GM18502 (cell line): Measurements from ENCODE around the gene PTPN4.

Experiments used
- ATAC-seq: cut with Tn5 transposase; IDR thresholded peaks from one replicate; pipeline ENCODE4 v1.9.1; 2021; ENCODE audit warnings: mild to moderate bottlenecking; ENCODE audit not compliant: unreplicated experiment, poor library complexity

PTPN4 gene

DNA sequence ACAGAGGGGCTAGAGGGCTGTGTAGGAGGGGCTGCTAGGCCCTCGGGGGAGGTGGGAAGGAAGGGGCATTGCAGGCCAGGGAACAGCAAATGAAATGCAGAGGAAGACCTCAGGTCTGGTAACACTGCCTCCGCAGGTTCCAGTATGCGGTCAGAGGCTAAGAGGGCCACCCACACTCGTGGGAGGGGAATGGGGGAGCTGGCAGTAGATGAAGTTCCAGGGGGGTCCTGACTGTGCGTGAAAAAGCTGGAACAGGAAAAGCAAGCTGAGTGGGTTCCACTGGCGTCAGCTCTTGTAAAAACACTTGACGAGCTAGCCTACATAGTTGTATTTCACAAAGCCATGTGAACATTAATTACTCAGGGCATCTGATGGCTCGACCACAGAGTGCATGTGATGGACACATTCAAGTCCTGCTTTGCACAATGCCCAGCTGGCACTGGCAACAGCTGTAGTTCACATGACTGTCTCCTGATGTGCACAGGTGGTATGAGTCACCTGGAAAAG, 29.0 kb upstream of the PTPN4 start:
- ATAC-seq = no peak

DNA sequence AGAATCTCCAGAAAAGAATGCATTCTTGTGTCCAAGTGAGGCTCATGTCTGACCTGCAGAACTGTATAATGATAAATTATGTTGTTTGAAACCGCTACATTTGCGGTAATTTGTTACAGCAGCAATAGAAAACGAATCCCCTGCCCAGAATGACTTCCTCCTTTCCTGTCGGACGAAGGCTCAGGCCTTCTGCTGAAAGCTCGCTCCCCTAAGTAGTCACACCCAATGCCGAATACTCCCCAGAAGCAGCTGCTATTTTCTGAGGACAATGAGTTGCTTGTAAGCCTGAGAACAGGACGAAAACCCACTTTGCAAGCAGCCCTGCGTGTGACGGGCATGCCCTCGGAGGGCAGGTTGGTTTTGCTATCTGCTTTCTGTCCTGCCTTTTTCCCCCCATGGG, 27.7 kb upstream of the PTPN4 start:
- no peak for ATAC-seq

DNA sequence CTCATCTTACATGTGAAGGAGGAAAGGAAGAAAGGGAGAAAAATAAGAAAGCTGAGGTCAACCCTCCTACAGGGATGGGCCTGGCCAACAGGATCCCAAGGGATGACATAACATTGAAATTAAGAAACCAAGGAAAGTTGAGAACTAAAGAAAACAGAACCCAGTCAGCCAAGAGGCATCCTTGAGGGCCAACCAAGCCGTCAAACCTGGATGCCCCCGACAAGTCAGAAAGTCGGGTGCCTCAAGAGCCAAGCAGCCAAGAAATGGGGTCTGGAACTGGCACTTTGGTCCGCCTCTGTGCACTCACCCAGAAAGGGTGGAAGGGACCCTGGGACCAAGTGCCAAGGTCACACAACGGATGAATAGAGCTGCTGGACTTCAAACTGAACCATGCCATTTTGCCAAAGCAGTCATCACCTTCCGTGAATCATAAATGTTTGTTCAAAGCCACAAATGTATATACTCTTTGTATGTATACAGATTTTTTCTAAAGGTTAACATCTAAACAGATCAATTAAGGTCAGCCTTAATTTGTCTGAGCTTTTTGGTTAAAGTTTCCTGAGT, 27.0 kb upstream of the PTPN4 start:
- no peak for ATAC-seq

DNA sequence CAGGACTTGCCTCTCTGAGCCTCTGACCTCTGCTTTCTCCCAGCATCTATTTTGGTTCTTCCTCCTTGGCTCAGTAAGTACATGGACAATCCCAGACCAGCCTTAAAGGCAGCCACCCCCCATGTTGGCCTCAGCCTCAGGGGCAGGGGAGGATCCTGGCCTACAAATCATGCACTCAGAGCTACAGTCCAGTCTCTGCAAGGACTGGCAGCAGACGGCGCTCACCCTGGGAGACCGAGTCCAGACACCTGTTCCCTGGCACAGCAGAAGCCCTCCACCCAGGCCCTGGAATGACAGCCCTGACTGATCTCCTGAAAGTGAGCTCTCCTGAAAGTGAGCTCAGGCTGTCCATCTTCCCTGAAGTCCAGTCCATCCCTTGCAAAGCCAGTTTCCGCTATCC, 25.7 kb upstream of the PTPN4 start:
- ATAC-seq = no peak

DNA sequence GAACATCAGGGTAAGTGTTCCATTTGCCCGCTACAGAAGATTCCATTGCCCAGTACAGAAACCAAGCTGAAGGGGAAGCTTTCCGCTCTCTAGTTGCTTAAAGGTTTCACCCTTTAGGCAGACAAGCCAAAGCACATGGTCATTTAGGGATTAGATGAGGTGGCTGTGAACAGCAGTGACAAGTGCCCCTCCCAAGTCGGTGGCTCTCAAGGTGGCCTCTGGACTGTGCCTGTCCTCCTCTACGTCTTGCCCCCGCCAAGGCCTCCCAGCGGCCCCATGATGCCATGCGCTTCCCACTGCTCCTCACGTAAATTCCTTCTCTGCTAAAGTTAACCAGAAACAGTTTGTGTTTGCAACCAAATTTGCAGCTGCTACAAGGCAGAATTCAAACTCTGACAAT, 24.2 kb upstream of the PTPN4 start:
- ATAC-seq = no peak

DNA sequence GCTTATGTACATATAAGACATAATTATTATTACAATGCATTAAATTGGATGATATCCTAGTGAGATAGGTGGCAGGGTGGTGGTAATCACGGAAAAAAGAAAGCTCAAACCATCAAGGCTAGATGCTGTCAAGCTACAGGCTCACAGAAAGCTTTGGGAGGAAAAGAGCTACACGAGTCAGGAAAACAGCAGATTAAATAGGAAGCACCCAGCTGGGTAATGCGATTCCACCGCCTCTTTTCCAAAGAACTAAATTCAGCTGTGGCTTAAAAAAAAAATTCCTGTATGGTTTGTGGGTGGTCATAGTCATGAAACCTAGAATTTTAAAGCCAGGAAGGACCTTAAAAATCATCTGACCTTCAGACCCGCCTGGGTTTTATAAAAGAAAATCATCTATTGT, 23.7 kb upstream of the PTPN4 start:
- ATAC-seq = no peak

DNA sequence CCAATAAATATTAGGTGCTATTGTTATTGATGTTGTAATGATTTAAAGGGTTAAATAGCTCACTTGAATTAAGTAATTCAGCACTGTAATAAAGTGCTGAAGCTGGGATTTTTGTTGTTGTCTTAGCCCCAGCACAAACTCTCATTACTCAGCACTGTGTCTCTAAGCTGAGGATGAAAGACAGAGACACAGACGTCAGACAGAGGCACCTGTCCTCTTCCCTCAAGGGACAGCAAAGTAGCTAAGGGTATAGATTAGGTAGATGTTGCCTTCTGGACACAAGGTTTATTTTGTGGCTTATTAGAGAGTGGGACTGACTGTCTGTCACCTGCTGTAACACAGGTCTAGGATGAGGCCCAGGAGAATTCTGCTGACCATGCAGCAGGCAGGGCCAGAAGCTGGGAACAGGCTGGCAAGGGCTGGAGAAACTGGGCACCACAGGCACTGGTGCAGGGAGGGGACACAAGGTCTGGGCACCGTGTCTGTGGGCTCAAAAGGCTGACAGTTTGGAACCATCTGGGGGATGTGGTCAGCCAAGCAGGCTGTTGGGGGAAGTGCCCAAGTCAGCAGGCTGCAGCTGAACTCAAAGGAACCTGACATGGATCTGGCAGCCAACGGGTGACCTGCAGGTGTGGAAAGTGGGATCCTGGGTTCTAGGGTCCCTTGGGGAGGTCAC, 20.0 kb upstream of the PTPN4 start:
- ATAC-seq = no peak

DNA sequence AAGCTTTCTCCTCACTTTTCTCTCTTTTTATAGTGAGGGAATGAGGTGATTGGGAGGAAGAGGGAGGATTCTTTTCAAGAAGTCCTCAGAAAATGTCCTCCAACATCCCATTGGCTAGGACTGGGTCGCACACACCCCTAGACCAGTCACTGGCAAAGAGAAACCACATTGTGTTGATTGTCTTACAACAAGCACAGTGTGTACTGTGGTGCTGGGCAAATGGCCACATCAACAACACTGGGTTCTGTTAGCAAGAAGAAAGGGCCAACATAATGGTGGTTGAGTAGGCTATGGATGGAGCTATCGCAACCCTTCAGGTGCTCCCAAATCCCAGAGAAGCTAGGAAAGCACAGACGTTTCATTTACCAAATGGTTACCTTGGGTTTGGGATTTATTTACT, 18.7 kb upstream of the PTPN4 start:
- ATAC-seq = no peak

DNA sequence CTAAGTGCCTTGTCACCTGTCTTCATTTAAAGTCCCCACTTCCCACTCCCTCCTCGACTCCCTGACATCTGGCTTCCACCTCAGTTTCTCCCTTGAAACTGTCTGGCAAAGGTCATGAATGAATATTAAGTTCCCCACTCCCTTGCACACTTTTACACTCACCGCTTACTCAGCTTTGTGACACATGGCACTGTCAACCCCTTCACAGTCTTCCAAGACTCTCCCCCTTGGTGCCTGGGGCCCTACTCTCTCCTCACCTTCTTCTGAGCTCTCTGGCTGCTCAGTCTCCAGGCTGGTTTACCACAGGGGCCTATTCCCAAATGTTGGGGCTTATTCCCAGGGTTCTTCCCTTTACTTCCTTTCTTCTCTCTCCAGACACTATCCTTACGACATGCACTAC, 17.9 kb upstream of the PTPN4 start:
- ATAC-seq = no peak

DNA sequence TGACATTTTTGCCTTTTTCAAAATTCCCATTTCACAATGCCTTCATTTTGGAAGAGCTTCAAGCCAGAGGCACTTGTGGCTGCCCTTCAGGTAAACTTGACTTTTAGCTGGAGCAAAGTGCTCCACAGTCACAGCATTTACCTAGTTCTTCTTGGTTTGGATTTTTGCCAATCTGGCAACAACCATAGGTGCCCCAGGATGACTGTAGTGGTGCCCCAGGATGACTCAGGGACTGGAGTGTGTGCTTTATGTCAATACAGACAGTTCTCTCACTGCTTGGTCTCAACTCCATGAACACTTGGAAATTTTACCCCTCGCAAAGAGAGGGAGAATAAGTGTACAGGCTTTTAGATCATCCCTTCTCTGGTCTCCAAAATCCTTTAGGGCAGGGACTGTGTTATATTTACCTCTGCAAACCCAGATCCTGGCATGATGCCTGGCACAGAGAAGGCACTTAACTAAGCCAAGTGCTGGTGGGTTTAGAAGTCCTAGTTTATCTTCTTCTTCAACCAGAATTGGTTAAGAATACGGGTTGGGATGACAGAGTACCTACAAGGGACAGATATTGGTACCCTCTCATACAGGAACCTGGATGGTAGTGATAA, 15.3 kb upstream of the PTPN4 start:
- ATAC-seq = no peak

DNA sequence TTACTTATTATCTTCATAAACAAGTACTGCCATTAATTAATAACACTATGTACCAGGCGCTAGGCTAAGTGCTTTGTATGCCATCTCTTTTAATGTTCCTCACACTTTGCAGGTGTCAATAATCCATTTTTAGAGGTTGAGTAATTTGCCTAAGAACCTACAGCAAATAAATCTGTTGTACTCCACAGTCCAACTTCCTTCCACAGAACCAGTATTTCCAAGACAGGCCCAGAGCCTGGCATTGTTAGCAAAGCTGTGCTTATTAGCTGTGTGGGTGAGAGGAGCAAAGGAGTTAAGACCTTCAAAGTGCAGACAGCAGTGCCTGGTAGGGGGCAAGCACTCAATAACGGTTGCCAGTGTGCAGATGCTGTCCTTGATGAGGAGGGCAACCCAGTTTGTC, 14.2 kb upstream of the PTPN4 start:
- no peak for ATAC-seq

DNA sequence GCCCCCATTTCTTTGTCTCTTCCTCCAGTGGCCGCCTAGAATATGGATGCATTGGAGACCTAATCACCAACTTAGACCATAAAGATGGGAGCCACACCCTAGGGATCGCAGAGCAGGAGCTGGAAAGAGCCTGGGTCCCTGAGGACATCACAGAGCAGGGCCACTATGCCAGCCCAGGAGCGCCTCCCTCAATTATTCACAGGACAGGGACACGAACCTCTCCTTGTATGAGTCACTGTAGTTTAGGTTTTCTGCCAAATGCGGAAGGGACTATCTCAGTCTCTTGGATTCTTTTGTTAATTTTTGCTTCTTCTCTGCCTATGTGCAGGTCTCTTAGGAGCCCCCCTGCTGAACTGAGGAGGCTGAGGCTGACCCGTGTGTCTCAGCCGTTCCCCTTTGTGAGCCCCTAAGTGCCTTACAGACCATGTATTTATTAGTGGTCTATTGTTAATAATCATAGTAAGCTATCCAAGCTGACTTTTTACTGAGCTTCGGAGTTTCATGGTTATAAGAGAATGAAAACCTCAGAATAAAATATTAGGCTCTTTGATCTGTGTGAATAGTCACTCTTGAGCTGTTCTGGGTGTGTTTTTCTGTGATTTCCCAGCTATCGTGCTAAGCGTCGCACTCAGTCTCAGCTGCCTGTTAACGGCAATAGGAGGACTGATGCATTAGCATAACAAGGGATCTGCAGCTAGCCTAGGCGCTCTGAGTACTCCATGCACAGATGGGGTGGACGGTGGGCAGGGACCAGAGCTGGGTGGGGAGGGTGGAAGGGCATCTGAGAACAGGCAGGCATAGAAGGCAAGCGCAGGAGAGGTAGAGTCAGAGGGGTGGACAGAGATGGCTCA, 12.7 kb upstream of the PTPN4 start:
- no peak for ATAC-seq

DNA sequence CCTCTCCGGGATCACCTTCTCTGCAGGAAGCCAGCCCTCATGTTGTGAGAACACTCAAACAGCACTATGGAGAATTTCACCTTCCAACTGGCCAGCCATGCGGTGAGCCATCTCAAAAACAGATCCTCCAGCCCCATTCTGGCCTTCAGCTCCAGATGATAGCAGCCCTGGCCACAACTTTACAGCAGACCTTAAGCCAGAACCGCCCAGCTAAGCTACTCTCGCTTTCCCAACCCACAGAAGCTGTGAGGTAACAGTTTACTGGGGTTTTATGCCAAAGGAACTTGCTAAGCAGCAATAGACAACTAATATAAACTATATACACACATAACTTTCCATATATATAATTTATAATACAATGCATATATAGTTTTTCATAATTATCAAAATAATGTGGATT, 11.6 kb upstream of the PTPN4 start:
- no peak for ATAC-seq

DNA sequence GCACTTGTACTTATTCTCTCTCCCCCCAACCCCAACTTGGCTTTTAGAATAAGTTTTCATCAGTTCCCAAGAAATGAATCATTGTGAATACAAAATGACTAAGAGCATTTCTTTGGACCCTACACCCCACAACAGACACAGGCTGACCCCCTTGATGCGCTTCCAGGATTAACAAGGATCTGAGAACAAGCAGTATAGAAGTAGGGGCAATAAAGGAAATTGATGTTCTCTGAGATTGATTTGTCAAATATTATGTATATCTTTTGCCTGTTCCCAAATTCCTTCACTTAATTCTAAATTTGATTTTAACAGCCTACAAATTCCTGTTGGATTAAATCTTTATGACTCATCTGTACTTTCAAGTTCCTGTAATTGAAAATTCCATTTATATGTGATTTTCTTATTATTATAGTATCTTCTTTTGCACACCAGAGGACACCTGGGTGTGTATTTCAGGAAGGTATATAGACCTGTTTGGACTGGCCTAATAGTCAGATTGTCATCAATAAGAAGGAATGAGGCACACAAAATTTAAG, 10.2 kb upstream of the PTPN4 start:
- ATAC-seq = no peak

DNA sequence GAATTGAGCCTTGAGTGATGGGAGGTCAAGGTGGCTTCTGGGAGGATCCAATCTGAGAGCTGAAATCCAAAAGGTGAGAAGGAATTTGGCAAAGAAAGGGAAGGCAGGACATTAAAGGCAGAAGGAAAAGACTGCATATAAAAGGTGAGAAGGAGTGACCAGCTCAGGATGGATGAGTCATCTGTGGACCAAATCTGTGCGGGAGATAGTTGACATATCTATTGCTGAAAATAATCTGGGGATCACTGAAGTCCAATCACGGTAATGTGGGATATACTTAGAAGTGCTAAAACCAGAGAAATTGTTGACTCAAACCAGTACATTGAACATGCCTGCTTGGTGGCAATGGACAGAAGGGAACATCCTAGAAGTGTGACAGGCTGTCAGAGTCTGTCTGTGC, 8.0 kb upstream of the PTPN4 start:
- ATAC-seq = no peak

DNA sequence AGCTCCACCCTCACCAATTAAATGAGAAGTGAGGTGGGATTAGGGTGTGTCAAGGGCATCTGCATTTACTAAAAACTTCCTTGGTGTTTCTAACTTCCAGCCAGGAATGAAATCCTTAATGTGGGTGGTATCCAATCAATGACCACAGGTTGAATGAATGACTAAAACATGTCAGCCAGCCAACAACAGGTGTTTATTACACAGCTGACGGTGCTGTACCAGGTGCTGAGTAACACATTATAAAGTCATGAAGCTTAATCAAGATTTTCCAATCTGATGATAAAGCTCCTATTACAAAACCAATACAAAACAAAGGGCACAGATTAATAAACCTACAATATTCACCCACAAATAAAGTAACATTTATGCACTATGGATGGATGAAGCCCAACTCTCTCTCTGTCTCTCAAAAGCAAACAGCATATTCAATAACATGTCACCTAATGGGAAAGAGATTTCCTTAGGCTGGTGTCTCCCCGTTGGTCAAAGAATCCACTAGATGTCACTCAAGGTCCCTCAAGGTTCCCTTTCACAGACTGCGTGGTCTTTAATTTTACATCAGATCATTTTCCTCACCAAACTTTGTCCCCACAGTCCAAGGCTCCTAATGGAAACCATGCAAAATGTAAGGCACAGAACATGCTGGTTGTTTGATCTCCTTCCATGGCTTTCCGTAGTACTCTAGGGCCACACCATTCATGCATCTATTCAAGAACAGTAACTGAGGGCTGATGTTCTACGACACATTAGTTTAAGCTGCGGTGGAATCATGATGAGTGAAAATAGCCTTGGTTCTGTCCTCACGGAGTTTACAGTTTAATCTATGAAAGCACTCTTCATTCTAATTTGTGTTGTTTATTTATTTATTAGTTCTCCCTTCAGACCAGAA, 6.4 kb upstream of the PTPN4 start:
- peak; percentile 65 for ATAC-seq

DNA sequence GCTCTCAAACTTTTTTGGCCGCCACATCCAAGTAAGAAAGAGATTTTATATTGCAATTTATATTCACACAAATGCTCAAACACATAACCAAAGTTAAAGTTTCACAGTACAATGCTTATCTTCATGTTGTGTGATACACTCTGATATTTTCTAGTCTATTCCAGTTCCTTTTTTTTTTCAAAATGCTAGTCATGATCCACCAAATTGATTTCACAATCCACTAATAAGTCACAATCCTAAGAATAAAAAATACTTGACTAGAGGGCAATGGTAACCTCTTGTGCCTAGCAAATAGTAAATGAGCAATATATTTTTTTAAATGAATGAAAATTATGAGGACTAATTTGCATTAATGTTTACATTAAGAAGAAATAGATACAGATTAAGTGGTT, 5.8 kb upstream of the PTPN4 start:
- no peak for ATAC-seq

DNA sequence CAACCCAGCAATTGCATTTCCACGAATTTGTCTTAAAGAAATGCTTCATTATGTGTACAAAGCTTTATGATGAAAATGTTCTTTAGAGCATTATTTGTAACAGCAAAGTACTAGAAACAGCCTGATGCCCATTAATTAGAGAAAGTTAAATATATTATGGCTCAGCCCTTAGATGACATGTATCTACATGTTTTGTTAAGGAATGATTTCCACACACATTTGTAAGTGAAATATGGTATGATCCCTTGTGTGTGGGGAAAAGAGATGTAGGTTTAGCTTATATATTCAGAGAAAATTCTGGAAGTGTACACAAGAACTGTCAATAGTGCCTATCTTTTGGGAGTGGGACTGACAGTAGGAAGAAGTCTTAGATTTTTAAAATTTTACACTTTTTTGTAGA, 3.8 kb upstream of the PTPN4 start:
- no peak for ATAC-seq

DNA sequence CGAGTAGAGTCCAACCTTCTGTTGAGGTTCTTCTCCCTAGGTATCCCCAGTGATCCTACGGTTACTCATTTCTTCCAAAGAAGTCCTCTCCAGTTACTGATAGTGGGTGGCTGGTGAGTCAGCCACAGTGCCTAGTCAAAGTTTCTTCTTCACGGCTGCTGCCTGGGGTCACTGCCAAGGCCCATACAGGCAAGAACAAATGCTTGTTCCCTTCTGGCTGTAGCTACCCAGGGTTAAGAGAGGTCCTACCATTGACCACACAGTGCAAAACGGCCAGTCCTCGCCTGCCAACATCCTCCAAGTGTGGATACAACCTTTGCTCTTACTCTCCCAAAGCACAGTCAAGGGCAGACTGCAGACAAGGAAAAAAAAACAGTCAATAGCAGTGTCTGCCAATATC, 2.9 kb upstream of the PTPN4 start:
- no peak for ATAC-seq

DNA sequence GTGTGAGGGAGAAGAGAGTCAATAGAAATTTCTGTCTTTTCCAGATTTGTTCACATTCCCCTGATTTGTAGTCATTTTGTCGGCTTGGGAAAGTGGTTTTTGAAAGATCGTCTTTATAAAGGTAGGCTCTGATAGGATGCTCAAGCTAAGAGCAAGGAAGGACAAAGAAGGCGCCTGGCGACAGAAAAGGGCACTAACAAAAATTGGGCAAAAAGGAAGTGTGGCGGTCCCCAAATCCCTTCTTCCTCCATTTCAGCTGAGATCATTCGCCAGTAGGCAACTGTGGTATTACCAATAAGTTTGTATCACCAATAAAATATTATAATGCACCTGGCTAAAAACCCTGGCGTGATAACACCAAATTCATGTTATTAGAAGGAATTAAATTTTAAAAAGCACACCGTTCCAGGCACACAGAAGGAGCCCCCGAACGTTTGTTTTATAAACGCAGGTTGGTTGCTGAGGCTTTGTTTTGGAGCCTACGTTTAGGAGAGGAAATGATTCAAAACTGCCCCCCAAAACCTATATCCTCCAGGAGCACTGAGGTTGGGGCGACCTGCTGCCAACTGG, 756 bp upstream of the PTPN4 start:
- ATAC-seq = no peak
